Fibroblast of lung (primary cell): ENCODE data around the gene LRRC15. TPM values are rescaled to one million over a fixed set of nuclear protein-coding genes. Genes with fewer than 3 reads are reported as not detected.

Experiments
- DNase-seq, 2 donors: peaks; one replicate each; pipeline versions ENCODE4 v3.0.0 to v3.0.0-alpha.2; 2010; ENCODE audit warnings: low read depth in 2 of 2
- H2AFZ ChIP-seq: 2 replicates; pipeline ENCODE4 v1.5.1; 2012; ENCODE audit warnings: low read length, control low read depth, inconsistent platforms
- H3K27ac ChIP-seq: 2 replicates; pipeline ENCODE4 v1.5.1; 2011; ENCODE audit warnings: low read length, control low read depth; ENCODE audit not compliant: insufficient read depth
- H3K27me3 ChIP-seq: 2 replicates; pipeline ENCODE4 v1.5.1; 2011; ENCODE audit warnings: mild to moderate bottlenecking, low read length; ENCODE audit not compliant: control insufficient read depth, insufficient read depth
- H3K36me3 ChIP-seq: 2 replicates; pipeline ENCODE4 v1.5.1; 2011; ENCODE audit warnings: low read length; ENCODE audit not compliant: control insufficient read depth, insufficient read depth
- H3K4me1 ChIP-seq: 2 replicates; pipeline ENCODE4 v1.5.1; 2011; ENCODE audit warnings: low read length; ENCODE audit not compliant: control insufficient read depth, insufficient read depth; ENCODE audit errors: extremely low read depth
- H3K4me2 ChIP-seq: 2 replicates; pipeline ENCODE4 v1.5.1; 2011; ENCODE audit warnings: low read length, control low read depth; ENCODE audit not compliant: insufficient read depth; ENCODE audit errors: extremely low read depth
- H3K4me3 ChIP-seq, 4 experiments: fragments of 200-600 bp in 1 of 4; sonication (generic) in 1 of 4; replicated peaks in 1 of 4; 2 replicates each; pipeline ENCODE4 v1.5.1; 2011 to 2016; ENCODE audit warnings: low read length in 4 of 4, low read depth in 3 of 4, mild to moderate bottlenecking in 3 of 4, control low read depth in 2 of 4, inconsistent platforms in 1 of 4, mixed read lengths in 1 of 4; ENCODE audit not compliant: insufficient read depth in 1 of 4; ENCODE audit errors: control extremely low read depth in 1 of 4
- H3K79me2 ChIP-seq: 2 replicates; pipeline ENCODE4 v1.5.1; 2012; ENCODE audit warnings: mild to moderate bottlenecking, low read length, inconsistent platforms; ENCODE audit not compliant: control insufficient read depth, insufficient read depth
- H3K9ac ChIP-seq: 2 replicates; pipeline ENCODE4 v1.5.1; 2011; ENCODE audit warnings: mild to moderate bottlenecking, low read length, control low read depth; ENCODE audit not compliant: insufficient read depth
- H3K9me3 ChIP-seq: 2 replicates; pipeline ENCODE4 v1.5.1; 2012; ENCODE audit warnings: low read depth, low read length; ENCODE audit not compliant: control insufficient read depth, insufficient read depth
- H4K20me1 ChIP-seq: 2 replicates; pipeline ENCODE4 v1.5.1; 2011; ENCODE audit warnings: low read length; ENCODE audit not compliant: control insufficient read depth, insufficient read depth; ENCODE audit errors: extremely low read depth
- EZH2 ChIP-seq: IDR thresholded peaks from 2 replicates; pipeline ENCODE4 v1.5.1; 2012; ENCODE audit warnings: low read length, control low read depth, mild to moderate bottlenecking; ENCODE audit errors: missing control alignments
- polyA plus RNA-seq, 2 donors: library from polyadenylated mRNA; depleted of rRNA in 1 of 2; stranded (reverse) in 1 of 2; unstranded in 1 of 2; fragments of >200 nt; gene quantifications; 2 replicates each; pipeline ENCODE4 v1.2.1, GENCODE V29; 2011 to 2012; ENCODE audit warnings: missing spikeins in 1 of 2
- total RNA-seq: library from RNA; depleted of rRNA; stranded (reverse); fragments of >200 nt; gene quantifications from 2 replicates; pipeline ENCODE4 v1.2.1, GENCODE V29; 2014
- TF ChIP-seq, protein P1 (sequence below), 2 donors: IDR thresholded peaks in 1 of 2; conservative IDR thresholded peaks in 1 of 2; 1 replicate in 1 of 2; 2 replicates in 1 of 2; pipeline ENCODE4 v1.5.1; 2011 to 2012; ENCODE audit warnings: low read length in 2 of 2, control low read depth in 1 of 2, inconsistent platforms in 1 of 2, low read depth in 1 of 2, mild to moderate bottlenecking in 1 of 2

Gene LRRC15
- total and polyA plus RNA-seq, 2 donors (not counting 1 experiment from before 2014, with no cell fraction given), result 0.58 to 2.3 TPM

DNA sequence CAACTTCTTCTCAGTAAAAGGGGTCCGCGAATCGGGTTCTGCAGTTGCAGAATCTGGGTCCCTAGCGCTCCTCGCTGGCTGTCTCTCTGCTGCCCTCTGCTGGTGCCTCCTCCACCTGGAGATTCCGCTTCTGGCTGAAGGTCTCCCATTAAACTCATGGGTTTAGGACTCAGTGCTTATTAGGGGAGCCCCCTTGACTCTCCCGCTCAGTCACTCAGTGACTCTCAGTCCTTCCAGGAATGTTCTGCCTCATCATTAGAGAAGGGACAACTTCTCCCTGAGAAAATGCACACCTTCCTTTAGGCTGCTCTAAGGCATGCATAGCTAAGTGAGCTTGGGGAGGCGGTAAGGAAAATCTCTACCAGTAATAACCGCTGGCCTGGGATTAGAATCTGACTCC lies 25.5 kb downstream of the LRRC15 start:
- Histone ChIP-seq H4K20me1 (no peaks in the 10 kb centered on the region), H3K9ac (no peak overlapping the region), H3K4me3 (no peak overlapping the region), H3K4me1 (peaks cover 2% of the 10 kb centered on the region), H2AFZ (no peak overlapping the region), H3K79me2 (no peaks in the 10 kb centered on the region), H3K4me2 (no peak overlapping the region), H3K36me3 (no peaks in the 10 kb centered on the region), H3K9me3 (no peaks in the 10 kb centered on the region), H3K27me3 (no peaks in the 10 kb centered on the region), H3K27ac (no peak overlapping the region)
- DNase-seq, result peak; percentile 39 to 63
- TF ChIP-seq, protein P1, sequence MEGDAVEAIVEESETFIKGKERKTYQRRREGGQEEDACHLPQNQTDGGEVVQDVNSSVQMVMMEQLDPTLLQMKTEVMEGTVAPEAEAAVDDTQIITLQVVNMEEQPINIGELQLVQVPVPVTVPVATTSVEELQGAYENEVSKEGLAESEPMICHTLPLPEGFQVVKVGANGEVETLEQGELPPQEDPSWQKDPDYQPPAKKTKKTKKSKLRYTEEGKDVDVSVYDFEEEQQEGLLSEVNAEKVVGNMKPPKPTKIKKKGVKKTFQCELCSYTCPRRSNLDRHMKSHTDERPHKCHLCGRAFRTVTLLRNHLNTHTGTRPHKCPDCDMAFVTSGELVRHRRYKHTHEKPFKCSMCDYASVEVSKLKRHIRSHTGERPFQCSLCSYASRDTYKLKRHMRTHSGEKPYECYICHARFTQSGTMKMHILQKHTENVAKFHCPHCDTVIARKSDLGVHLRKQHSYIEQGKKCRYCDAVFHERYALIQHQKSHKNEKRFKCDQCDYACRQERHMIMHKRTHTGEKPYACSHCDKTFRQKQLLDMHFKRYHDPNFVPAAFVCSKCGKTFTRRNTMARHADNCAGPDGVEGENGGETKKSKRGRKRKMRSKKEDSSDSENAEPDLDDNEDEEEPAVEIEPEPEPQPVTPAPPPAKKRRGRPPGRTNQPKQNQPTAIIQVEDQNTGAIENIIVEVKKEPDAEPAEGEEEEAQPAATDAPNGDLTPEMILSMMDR (conservative IDR thresholded peaks at IDR 0.05 in 1 of 2, IDR thresholded peaks at IDR 0.05 in 1 of 2; ENCODE audit: low read depth in 1 of 2, low read length in 2 of 2), result peak; percentile 81 to 96
- TF ChIP-seq EZH2, result no peak

DNA sequence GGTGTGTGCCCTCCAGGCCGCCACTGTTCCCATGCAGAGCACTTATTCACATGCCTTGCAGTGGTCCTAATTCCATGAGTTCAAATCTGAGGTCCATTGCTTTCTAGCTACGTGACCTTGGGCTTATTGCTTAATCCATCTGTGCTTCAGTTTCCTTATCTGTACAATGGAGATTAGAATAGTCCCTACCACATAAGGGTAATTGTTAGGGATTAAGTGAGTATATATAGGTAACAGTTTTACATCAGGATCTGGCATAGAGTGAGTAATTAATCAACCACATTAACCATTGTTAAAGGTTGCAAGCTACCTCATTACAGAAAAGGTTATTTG lies 26.0 kb downstream of the LRRC15 start:
- no peaks in the 10 kb centered on the region for H3K27me3 ChIP-seq
- no peaks in the 10 kb centered on the region for H3K9me3 ChIP-seq
- peaks cover 2% of the 10 kb centered on the region for H3K4me1 ChIP-seq
- TF ChIP-seq EZH2, result no peak
- TF ChIP-seq, protein P1 (conservative IDR thresholded peaks at IDR 0.05 in 1 of 2, IDR thresholded peaks at IDR 0.05 in 1 of 2; ENCODE audit: low read depth in 1 of 2, low read length in 2 of 2), result no peak
- no peak overlapping the region for H3K4me3 ChIP-seq
- no peaks in the 10 kb centered on the region for H4K20me1 ChIP-seq
- no peak overlapping the region for H3K9ac ChIP-seq
- no peak overlapping the region for H2AFZ ChIP-seq
- H3K36me3 ChIP-seq, result no peaks in the 10 kb centered on the region
- no peaks in the 10 kb centered on the region for H3K79me2 ChIP-seq
- DNase-seq, result no peak
- H3K4me2 ChIP-seq, result no peak overlapping the region
- no peak overlapping the region for H3K27ac ChIP-seq

DNA sequence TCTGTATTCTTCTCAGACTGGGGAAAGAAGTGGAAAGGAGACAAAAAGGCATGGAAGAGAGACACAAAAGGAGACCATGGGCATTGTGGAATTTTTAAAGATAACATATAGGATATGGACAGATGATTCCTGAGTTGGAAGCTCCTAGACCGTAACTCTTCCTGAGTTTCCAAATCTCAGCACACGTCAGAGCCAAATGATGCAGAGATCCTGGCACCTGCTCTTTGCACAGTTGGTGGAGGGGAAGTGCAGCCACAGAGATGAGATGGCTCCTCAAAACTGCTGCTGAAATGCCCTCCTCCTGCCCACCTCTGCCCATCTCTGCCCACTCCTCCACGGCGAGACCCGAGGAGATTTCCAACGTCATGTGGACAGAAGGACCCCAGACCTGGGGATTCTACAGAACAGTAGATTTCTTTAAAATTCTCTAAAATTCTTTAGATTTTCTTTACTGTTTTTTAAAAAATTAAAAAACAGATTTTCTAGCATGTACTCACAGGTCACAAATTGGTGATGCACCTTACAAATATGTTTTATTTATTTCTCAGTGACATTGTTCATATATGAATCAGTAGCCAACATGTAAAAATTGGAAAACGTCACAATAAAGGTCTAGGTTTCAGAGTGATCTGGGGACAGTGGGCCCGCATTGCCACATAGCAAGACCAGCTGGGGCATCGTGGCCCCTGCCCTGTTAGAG lies 26.5 kb downstream of the LRRC15 start:
- Histone ChIP-seq H3K4me1 (peaks cover 2% of the 10 kb centered on the region), H3K27ac (no peak overlapping the region), H3K9ac (no peak overlapping the region), H3K36me3 (no peaks in the 10 kb centered on the region), H3K27me3 (no peaks in the 10 kb centered on the region), H3K79me2 (no peaks in the 10 kb centered on the region), H4K20me1 (no peaks in the 10 kb centered on the region), H2AFZ (no peak overlapping the region), H3K9me3 (no peaks in the 10 kb centered on the region), H3K4me2 (no peak overlapping the region), H3K4me3 (no peak overlapping the region)
- DNase-seq, result no peak
- TF ChIP-seq, protein P1 (conservative IDR thresholded peaks at IDR 0.05 in 1 of 2, IDR thresholded peaks at IDR 0.05 in 1 of 2; ENCODE audit: low read depth in 1 of 2, low read length in 2 of 2), result no peak
- TF ChIP-seq EZH2, result no peak
